GM12878 (cell line): ENCODE measurements around the gene EXOC4.

Experiments
- EGR1 ChIP-seq, 2 experiments: IDR thresholded peaks; 1 replicate in 1 of 2; 2 replicates in 1 of 2; pipeline ENCODE4 v1.6.1; 2011 to 2012; ENCODE audit warnings: low read depth in 2 of 2, low read length in 2 of 2, borderline replicate concordance in 1 of 2, mild to moderate bottlenecking in 1 of 2, moderate library complexity in 1 of 2
- POLR2A ChIP-seq: IDR thresholded peaks from 2 replicates; pipeline ENCODE4 v1.6.1; 2011; ENCODE audit warnings: low read depth, mild to moderate bottlenecking, low read length
- POLR2AphosphoS5 ChIP-seq: IDR thresholded peaks from 2 replicates; pipeline ENCODE4 v1.6.1; 2011; ENCODE audit warnings: mild to moderate bottlenecking, low read length, inconsistent platforms
- TF ChIP-seq, protein P1 (sequence below), 3 experiments: IDR thresholded peaks in 2 of 3; conservative IDR thresholded peaks in 1 of 3; 2 replicates each; pipeline ENCODE4 v1.5.1; 2011; ENCODE audit warnings: low read depth in 3 of 3, low read length in 3 of 3, mild to moderate bottlenecking in 3 of 3, control low read depth in 2 of 3, moderate library complexity in 2 of 3, inconsistent platforms in 1 of 3, mixed read lengths in 1 of 3; ENCODE audit not compliant: control insufficient read depth in 2 of 3, insufficient read depth in 1 of 3; ENCODE audit errors: extremely low read depth in 1 of 3
- TF ChIP-seq, protein P2 (sequence below): IDR thresholded peaks from 2 replicates; pipeline ENCODE4 v1.6.1; 2012; ENCODE audit warnings: low read depth, low read length, improper control_type of control experiment
- TF ChIP-seq, protein P3 (sequence below): IDR thresholded peaks from 2 replicates; pipeline ENCODE4 v1.6.1; 2011; ENCODE audit warnings: low read depth, low read length, improper control_type of control experiment, borderline replicate concordance

DNA sequence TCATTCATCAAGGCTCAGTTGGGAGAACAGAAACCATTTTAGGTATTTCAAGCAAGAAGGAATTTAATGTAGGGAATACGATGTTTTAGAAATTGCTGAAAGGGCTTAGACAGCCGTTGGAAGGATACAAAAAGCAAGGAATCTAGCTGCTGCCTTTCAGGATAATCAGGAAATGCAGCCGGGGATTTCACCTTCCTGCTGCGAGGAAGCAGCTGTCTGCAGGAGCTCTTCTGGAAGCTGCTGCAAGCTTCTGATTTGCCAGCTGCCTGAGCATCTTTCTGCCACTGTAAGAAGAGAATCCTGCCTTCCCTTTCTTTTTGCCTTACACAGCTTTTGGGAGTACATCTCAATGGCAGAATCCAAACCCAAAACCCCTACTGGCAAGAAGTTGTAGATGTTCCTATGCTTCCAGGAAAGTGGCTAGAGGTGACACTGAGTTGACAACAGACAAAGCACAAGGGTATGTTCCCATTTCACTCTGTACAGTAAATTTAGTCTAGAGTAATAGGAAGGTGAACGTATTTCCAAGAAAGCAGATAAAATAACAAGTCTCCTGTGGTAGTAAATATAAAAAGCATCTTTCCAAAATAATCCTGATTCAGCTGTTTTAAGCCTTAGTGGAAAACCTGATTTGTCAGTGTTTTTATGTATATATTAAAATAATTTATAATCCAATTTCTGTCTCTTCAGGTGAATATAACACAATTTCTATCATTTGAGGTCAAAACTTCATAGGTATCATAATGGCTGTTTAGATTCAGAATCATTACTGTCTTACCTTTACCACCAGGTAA, 725.8 kb downstream of the EXOC4 start:
- TF ChIP-seq EGR1 (IDR thresholded peaks at IDR 0.05; ENCODE audit: borderline replicate concordance in 1 of 2, low read depth in 2 of 2, low read length in 2 of 2) = no peak
- TF ChIP-seq, protein P1, sequence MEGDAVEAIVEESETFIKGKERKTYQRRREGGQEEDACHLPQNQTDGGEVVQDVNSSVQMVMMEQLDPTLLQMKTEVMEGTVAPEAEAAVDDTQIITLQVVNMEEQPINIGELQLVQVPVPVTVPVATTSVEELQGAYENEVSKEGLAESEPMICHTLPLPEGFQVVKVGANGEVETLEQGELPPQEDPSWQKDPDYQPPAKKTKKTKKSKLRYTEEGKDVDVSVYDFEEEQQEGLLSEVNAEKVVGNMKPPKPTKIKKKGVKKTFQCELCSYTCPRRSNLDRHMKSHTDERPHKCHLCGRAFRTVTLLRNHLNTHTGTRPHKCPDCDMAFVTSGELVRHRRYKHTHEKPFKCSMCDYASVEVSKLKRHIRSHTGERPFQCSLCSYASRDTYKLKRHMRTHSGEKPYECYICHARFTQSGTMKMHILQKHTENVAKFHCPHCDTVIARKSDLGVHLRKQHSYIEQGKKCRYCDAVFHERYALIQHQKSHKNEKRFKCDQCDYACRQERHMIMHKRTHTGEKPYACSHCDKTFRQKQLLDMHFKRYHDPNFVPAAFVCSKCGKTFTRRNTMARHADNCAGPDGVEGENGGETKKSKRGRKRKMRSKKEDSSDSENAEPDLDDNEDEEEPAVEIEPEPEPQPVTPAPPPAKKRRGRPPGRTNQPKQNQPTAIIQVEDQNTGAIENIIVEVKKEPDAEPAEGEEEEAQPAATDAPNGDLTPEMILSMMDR (IDR thresholded peaks at IDR 0.05 in 2 of 3, conservative IDR thresholded peaks at IDR 0.05 in 1 of 3; ENCODE audit: control insufficient read depth in 2 of 3, extremely low read depth in 1 of 3, insufficient read depth in 1 of 3, low read depth in 3 of 3, low read length in 3 of 3) = no peak
- no peak for TF ChIP-seq POLR2A
- TF ChIP-seq, protein P2, sequence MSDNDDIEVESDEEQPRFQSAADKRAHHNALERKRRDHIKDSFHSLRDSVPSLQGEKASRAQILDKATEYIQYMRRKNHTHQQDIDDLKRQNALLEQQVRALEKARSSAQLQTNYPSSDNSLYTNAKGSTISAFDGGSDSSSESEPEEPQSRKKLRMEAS = no peak
- TF ChIP-seq, protein P3, sequence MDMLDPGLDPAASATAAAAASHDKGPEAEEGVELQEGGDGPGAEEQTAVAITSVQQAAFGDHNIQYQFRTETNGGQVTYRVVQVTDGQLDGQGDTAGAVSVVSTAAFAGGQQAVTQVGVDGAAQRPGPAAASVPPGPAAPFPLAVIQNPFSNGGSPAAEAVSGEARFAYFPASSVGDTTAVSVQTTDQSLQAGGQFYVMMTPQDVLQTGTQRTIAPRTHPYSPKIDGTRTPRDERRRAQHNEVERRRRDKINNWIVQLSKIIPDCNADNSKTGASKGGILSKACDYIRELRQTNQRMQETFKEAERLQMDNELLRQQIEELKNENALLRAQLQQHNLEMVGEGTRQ = no peak
- no peak for TF ChIP-seq POLR2AphosphoS5
